Rectal smooth muscle tissue (tissue), 1 donor: ENCODE results near the gene NETO1.

Experiments
- H3K27ac ChIP-seq: one replicate; pipeline ENCODE4 v1.7.0; 2013; ENCODE audit warnings: low read depth, low read length, inconsistent platforms
- H3K27me3 ChIP-seq: one replicate; pipeline ENCODE4 v1.7.0; 2013; ENCODE audit warnings: low read length; ENCODE audit not compliant: control insufficient read depth, insufficient read depth
- H3K36me3 ChIP-seq: one replicate; pipeline ENCODE4 v1.7.0; 2013; ENCODE audit warnings: low read length; ENCODE audit not compliant: control insufficient read depth, insufficient read depth
- H3K4me1 ChIP-seq: one replicate; pipeline ENCODE4 v1.7.0; 2013; ENCODE audit warnings: low read length; ENCODE audit not compliant: control insufficient read depth, insufficient read depth
- H3K4me3 ChIP-seq: one replicate; pipeline ENCODE4 v1.7.0; 2013; ENCODE audit warnings: low read length
- H3K9ac ChIP-seq: one replicate; pipeline ENCODE4 v1.7.0; 2013; ENCODE audit warnings: low read length

The NETO1 gene

DNA sequence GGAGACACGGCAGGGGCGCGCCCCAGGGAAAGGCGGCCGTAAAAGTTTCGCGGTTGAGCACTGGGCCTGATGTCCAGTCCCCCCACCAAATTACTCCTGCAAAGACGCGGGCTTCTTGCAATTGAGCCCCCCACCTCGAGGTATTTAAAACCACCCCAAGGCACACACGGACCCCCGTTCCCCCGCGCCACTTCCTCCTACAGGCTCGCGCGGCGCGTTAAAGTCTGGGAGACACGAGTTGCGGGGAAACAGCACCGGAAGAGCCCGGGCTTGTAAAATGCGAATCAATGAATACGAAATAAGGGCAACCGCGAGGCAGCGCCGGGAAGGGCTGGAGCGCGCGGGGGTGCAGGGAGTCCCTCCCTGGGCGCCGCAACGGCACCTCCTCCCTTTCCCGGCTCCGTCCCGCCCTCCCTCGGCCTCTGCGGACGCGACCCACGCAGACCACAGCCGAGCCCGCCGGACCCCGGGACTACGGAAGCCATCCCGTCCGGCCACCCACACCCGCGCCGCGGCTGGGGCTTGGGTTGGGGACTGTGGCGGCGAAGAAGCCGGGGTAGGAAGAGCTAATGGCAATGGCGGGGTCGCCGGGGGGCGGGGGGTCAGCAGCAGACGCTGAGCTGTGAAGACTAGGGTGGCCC is 918 bp upstream of the NETO1 start:
- peaks cover 5% of the 10 kb centered on the region for H3K27me3 ChIP-seq
- H3K36me3 ChIP-seq = no peaks in the 10 kb centered on the region
- no peak overlapping the region for H3K9ac ChIP-seq
- H3K27ac ChIP-seq = no peak overlapping the region
- no peaks in the 10 kb centered on the region for H3K4me1 ChIP-seq
- no peak overlapping the region for H3K4me3 ChIP-seq

- Histone ChIP-seq H3K4me1 (no peaks in the 10 kb centered on the region), H3K4me3 (no peak overlapping the region), H3K9ac (no peak overlapping the region), H3K36me3 (no peaks in the 10 kb centered on the region), H3K27ac (no peak overlapping the region), H3K27me3 (peaks cover 5% of the 10 kb centered on the region)
Measured at GRCh38 chr18:72866901-72867745, 664 bp downstream of the NETO1 start.

DNA sequence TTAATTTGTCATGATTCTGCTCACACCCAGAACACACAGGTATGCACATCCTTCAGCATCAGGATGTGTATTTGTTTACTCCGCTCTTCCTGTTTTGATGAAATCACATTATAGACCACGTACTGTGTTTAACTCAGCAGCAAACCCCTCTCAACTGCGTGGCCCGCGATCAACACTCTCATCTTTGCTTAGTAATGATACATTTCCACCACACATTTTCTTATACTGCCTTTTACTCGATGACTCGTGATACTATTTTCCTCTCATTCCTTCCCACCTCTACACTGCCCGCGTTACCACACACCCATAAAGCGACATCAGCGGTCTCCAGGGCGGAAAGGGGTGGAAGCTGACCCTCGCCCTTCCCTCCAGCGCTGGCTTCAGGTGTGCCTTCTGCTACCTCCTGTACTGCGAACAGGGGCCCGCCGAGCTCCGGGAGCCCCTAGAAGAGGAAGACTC is 1.3 kb downstream of the NETO1 start:
- Histone ChIP-seq H3K9ac (no peak overlapping the region), H3K4me1 (no peaks in the 10 kb centered on the region), H3K36me3 (no peaks in the 10 kb centered on the region), H3K4me3 (no peak overlapping the region), H3K27me3 (peaks cover 5% of the 10 kb centered on the region), H3K27ac (no peak overlapping the region)

DNA sequence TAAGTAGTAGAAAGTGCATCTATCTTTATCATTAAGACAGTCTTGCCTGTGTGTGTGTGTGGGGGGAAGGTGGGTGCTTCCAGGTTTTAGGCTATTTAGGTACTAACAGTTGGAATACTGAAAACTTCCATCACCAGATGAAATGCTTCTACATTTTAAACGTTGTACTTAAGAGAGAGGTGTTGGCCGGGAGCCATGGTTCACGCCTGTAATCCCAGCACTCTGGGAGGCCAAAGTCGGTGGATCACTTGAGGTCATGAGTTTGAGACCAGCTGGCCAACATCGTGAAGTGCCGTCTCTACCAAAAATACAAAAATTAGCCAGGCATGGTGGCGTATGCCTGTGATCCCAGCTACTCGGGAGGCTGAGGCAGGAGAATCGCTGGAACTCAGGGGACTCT is 4.0 kb downstream of the NETO1 start:
- H3K27me3 ChIP-seq = no peaks in the 10 kb centered on the region
- no peak overlapping the region for H3K27ac ChIP-seq
- no peak overlapping the region for H3K4me3 ChIP-seq
- H3K4me1 ChIP-seq = no peaks in the 10 kb centered on the region
- H3K36me3 ChIP-seq = no peaks in the 10 kb centered on the region
- H3K9ac ChIP-seq = no peak overlapping the region

DNA sequence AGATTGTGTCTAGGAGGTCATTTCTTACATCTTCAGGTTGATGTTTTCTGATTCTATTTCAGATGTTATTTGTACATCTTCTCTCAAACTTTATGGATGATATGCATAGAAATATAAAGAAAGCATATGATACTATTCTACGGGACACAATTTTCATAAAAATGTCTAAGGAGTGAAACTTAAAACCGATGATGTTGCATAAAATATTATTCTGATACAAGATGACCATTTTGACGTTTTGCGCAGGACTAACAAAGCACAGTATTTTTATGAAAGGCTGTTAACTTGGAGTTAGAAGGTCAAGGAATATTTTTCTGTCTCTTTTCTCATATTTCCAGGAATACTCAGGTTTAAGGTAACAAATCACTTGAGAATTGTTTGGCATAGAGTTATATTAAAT is 8.7 kb downstream of the NETO1 start:
- no peaks in the 10 kb centered on the region for H3K4me1 ChIP-seq
- no peak overlapping the region for H3K27ac ChIP-seq
- no peaks in the 10 kb centered on the region for H3K36me3 ChIP-seq
- no peak overlapping the region for H3K4me3 ChIP-seq
- no peak overlapping the region for H3K9ac ChIP-seq
- no peaks in the 10 kb centered on the region for H3K27me3 ChIP-seq

- Histone ChIP-seq H3K4me1 (no peaks in the 10 kb centered on the region), H3K9ac (no peak overlapping the region), H3K27ac (no peak overlapping the region), H3K36me3 (no peaks in the 10 kb centered on the region), H3K4me3 (no peak overlapping the region), H3K27me3 (no peaks in the 10 kb centered on the region)
Measured at GRCh38 chr18:72849671-72850070, 18.1 kb downstream of the NETO1 start.

DNA sequence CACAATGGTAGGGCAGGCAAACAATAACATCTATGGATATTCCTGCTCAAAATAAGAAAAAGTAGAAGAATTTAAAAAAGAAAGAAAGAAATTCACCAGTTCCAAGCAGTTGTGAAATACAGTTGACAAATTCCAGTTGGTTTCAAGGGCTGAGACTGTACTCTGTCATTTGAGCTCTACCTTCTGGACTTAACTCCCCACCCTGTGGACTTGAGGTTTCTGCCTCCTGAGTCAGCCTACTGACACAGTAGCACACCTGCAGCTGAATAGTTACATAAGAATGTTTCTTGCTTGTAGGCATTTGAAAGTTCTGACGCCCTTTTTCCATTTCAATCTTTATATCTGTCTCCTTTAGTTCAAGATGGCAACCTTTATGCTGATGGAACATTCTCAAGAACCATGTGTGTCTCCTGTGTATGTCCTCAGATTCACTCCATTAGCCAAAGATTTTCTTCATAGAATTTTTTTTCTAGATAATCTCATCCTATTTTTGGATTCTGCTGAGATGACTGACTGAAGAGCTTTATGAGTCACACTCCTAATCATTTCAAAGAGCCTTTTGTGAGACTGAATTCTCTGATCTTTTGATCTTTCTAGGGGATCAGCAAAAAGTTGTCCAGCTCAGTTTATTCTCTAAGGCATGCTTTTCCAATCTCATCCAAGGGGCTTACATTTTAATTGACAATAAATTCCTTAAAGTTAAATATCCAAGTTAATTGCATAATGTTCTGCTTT is 19.1 kb downstream of the NETO1 start:
- Histone ChIP-seq H3K4me3 (no peak overlapping the region), H3K27ac (no peak overlapping the region), H3K4me1 (no peaks in the 10 kb centered on the region), H3K9ac (no peak overlapping the region), H3K36me3 (no peaks in the 10 kb centered on the region), H3K27me3 (no peaks in the 10 kb centered on the region)

DNA sequence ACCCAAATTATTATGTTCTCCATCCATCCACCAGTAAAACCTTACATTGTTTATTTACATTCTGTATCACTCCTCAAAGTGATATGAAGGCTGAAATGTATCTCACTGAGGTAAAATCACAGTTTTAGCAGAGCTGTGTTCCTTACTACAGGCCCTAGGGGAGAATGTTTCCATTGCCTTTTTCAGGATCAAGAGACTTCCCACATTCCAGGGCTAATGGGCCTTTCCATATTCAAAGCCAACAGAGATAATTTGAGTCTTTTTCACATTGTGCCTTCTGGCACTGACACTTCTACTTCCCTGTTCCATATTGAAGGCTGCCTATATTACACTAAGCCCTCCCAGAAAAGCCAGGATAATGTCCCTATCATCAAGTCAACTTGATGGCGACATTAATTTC is 20.0 kb downstream of the NETO1 start:
- no peaks in the 10 kb centered on the region for H3K36me3 ChIP-seq
- H3K4me1 ChIP-seq = no peaks in the 10 kb centered on the region
- H3K27ac ChIP-seq = no peak overlapping the region
- H3K27me3 ChIP-seq = no peaks in the 10 kb centered on the region
- no peak overlapping the region for H3K4me3 ChIP-seq
- no peak overlapping the region for H3K9ac ChIP-seq

DNA sequence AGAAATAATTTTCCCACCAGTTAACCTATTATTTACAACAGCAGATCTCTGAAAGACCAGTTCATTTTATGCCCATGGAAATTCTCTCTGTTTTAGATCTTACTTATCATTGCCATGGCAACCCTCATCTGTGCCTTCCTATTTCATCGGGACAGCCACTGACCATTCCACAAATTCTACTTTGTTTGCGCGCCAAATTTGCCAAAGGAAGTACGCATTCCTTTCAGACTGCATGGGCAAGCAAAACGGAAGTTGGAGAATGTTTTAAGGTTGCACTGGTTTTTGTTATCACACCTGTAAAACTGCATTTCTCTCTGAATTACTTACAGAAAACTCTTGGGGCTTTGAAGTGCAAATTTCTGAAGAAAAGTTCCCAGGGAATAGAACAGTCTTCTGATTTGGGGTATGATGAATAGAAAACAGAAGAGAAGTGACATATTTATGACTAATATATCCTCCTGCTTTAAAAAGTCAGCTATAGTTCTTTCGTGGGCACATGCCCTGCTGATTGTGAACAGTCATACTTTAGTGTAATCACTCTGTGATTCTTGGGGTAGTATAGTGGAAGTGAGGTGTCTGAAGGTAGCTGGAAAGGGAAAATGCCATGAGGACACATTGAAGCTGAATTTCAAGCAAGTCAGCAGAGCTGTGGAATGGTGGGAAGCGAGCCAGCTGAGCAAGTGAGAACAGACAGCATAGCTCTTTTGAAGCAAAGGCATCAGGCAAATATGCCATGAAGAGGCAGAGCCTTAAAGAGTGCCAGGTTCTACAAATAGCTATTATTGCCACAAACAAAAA is 20.9 kb downstream of the NETO1 start:
- H3K4me1 ChIP-seq = no peaks in the 10 kb centered on the region
- H3K27me3 ChIP-seq = no peaks in the 10 kb centered on the region
- no peaks in the 10 kb centered on the region for H3K36me3 ChIP-seq
- no peak overlapping the region for H3K27ac ChIP-seq
- no peak overlapping the region for H3K4me3 ChIP-seq
- no peak overlapping the region for H3K9ac ChIP-seq

GRCh38 chr18:72843743-72844142 is 24.0 kb downstream of the NETO1 start:
- Histone ChIP-seq H3K27me3 (no peaks in the 10 kb centered on the region), H3K27ac (no peak overlapping the region), H3K4me1 (no peaks in the 10 kb centered on the region), H3K9ac (no peak overlapping the region), H3K36me3 (no peaks in the 10 kb centered on the region), H3K4me3 (no peak overlapping the region)

- Histone ChIP-seq H3K27ac (no peak overlapping the region), H3K27me3 (no peaks in the 10 kb centered on the region), H3K36me3 (no peaks in the 10 kb centered on the region), H3K4me1 (no peaks in the 10 kb centered on the region), H3K9ac (no peak overlapping the region), H3K4me3 (no peak overlapping the region)
Measured at GRCh38 chr18:72840109-72840508, 27.7 kb downstream of the NETO1 start.

DNA sequence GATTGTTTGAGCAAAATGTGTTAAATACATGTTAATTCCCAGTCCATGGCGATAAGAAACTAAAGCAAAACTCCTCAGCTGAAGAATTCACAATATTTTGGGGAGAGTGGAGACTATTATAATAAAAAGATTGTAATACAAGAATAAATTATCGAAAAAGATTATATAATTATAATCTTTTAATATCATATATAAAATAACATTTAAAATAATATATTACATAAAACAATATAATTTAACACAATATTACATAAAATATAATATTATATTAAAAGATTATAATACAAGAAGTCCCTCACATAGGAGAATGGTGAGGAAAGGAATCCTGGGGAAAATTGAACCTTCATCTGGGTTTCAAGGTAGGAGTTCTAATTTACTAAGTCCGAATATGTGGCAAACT is 33.1 kb downstream of the NETO1 start:
- Histone ChIP-seq H3K4me3 (no peak overlapping the region), H3K9ac (no peak overlapping the region), H3K27ac (no peak overlapping the region), H3K36me3 (no peaks in the 10 kb centered on the region), H3K4me1 (no peaks in the 10 kb centered on the region), H3K27me3 (no peaks in the 10 kb centered on the region)
